ENCODE data around the gene ZBTB12.

Gene ZBTB12

DNA sequence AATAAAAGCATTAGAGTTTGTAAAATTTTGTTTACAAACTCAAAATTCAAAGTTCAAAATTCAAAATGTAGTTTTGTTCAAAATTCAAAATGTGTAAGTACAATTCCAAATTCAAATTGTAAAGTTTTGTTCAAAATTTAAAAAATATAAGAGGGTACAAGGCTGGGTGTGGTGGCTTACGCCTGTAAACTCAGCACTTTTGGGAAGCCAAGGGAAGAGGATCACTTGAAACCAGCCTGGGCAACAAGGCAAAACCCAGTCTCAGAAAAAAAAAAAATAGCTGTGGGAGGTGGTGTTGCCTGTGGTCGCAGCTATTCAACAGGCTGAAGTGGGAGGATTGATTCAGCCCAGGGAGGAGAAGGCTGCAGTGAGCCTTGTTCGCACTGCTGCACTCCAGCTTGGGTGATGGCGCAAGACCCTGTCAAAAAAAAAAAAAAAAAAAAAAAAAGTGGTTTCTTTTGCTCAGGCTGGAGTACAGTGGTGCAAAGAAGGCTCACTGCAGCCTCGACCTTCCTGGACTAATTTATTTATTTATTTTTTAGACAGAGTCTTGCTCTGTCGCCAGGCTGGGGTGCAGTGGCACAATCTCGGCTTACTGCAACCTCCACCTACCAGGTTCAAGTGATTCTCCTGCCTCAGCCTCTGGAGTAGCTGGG is 5.4 kb upstream of the ZBTB12 start:
- ChIA-PET CTCF (interaction anchor here (0.6 to 1.3 kb wide), 6 partner anchors 9 to 996 kb away, joined by 3 to 6 read pairs (median 4); no protein-coding TSS in a partner anchor), POLR2A (interaction anchor here (0.6 to 1.1 kb wide), 9 partner anchors 9 to 80 kb away, joined by 3 to 13 read pairs (median 4); partner anchors contain the start of genes CFB and DXO)
- H3K27ac ChIP-seq (ENCODE audit: extremely low read depth, low read depth, low read length): no peak overlapping the region
- H3K4me1 ChIP-seq (ENCODE audit: control insufficient read depth, insufficient read depth, low read length): peaks cover 12% of the 10 kb centered on the region; the same call in 1 of the 2 replicates
- H3K9me3 ChIP-seq (ENCODE audit: control insufficient read depth, insufficient read depth, low read depth, low read length): no peaks in the 10 kb centered on the region
- H3K36me3 ChIP-seq (ENCODE audit: control insufficient read depth in 2 of 2, insufficient read depth in 1 of 2, low read length in 2 of 2): no peaks in the 10 kb centered on the region
- no peak overlapping the region for H3K4me3 ChIP-seq (ENCODE audit: low read depth, low read length)
- TF ChIP-seq ZNF324 (tag by site-specific recombination; IDR thresholded peaks at IDR 0.05) (no peak), YY1 (tag by site-specific recombination; IDR thresholded peaks at IDR 0.05) (no peak), ZFHX2 (tag by site-specific recombination; conservative IDR thresholded peaks at IDR 0.05) (peak; percentile 84), ZNF621 (tag by site-specific recombination; IDR thresholded peaks at IDR 0.05) (no peak), ZNF155 (tag by site-specific recombination; IDR thresholded peaks at IDR 0.05) (no peak), ZNF394 (tag by site-specific recombination; IDR thresholded peaks at IDR 0.05; ENCODE audit: borderline replicate concordance) (peak; percentile 45; the same call in 1 of the 2 replicates), EGR2 (tag by site-specific recombination; IDR thresholded peaks at IDR 0.05; ENCODE audit: low read depth) (peak; percentile 77), ZNF16 (tag by site-specific recombination; IDR thresholded peaks at IDR 0.05; ENCODE audit: low read depth) (no peak), ZNF391 (tag by site-specific recombination; IDR thresholded peaks at IDR 0.05; ENCODE audit: borderline replicate concordance, low read depth) (no peak), ZNF433 (tag by site-specific recombination; IDR thresholded peaks at IDR 0.05; ENCODE audit: low read depth) (no peak), ZNF658 (tag by site-specific recombination; IDR thresholded peaks at IDR 0.05) (no peak), SCRT1 (tag by site-specific recombination; IDR thresholded peaks at IDR 0.05; ENCODE audit: borderline replicate concordance) (peak; percentile 84), ZNF239 (tag by site-specific recombination; IDR thresholded peaks at IDR 0.05) (no peak), KLF9 (tag by site-specific recombination; IDR thresholded peaks at IDR 0.05; ENCODE audit: low read depth) (no peak), SETDB1 (IDR thresholded peaks at IDR 0.05; ENCODE audit: insufficient read length, low read length) (no peak), ZNF221 (tag by site-specific recombination; IDR thresholded peaks at IDR 0.05; ENCODE audit: borderline replicate concordance) (no peak), ZNF76 (tag by site-specific recombination; IDR thresholded peaks at IDR 0.05; ENCODE audit: borderline replicate concordance, low read depth) (no peak), ZNF501 (tag by site-specific recombination; IDR thresholded peaks at IDR 0.05) (no peak), ZNF19 (tag by site-specific recombination; IDR thresholded peaks at IDR 0.05; ENCODE audit: low read depth) (no peak), REPIN1 (tag by site-specific recombination; IDR thresholded peaks at IDR 0.05; ENCODE audit: low read depth) (no peak)
- TF ChIP-seq, protein P1, sequence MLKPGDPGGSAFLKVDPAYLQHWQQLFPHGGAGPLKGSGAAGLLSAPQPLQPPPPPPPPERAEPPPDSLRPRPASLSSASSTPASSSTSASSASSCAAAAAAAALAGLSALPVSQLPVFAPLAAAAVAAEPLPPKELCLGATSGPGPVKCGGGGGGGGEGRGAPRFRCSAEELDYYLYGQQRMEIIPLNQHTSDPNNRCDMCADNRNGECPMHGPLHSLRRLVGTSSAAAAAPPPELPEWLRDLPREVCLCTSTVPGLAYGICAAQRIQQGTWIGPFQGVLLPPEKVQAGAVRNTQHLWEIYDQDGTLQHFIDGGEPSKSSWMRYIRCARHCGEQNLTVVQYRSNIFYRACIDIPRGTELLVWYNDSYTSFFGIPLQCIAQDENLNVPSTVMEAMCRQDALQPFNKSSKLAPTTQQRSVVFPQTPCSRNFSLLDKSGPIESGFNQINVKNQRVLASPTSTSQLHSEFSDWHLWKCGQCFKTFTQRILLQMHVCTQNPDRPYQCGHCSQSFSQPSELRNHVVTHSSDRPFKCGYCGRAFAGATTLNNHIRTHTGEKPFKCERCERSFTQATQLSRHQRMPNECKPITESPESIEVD (tag by site-specific recombination; IDR thresholded peaks at IDR 0.05): no peak
- TF ChIP-seq, protein P2, sequence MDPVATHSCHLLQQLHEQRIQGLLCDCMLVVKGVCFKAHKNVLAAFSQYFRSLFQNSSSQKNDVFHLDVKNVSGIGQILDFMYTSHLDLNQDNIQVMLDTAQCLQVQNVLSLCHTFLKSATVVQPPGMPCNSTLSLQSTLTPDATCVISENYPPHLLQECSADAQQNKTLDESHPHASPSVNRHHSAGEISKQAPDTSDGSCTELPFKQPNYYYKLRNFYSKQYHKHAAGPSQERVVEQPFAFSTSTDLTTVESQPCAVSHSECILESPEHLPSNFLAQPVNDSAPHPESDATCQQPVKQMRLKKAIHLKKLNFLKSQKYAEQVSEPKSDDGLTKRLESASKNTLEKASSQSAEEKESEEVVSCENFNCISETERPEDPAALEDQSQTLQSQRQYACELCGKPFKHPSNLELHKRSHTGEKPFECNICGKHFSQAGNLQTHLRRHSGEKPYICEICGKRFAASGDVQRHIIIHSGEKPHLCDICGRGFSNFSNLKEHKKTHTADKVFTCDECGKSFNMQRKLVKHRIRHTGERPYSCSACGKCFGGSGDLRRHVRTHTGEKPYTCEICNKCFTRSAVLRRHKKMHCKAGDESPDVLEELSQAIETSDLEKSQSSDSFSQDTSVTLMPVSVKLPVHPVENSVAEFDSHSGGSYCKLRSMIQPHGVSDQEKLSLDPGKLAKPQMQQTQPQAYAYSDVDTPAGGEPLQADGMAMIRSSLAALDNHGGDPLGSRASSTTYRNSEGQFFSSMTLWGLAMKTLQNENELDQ (tag by site-specific recombination; IDR thresholded peaks at IDR 0.05; ENCODE audit: low read depth): no peak
- TF ChIP-seq, protein P3, sequence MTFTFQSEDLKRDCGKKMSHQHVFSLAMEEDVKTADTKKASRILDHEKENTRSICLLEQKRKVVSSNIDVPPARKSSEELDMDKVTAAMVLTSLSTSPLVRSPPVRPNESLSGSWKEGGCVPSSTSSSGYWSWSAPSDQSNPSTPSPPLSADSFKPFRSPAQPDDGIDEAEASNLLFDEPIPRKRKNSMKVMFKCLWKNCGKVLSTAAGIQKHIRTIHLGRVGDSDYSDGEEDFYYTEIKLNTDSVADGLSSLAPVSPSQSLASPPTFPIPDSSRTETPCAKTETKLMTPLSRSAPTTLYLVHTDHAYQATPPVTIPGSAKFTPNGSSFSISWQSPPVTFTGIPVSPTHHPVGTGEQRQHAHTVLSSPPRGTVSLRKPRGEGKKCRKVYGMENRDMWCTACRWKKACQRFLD (tag by site-specific recombination; IDR thresholded peaks at IDR 0.05): no peak
- TF ChIP-seq, protein P4, sequence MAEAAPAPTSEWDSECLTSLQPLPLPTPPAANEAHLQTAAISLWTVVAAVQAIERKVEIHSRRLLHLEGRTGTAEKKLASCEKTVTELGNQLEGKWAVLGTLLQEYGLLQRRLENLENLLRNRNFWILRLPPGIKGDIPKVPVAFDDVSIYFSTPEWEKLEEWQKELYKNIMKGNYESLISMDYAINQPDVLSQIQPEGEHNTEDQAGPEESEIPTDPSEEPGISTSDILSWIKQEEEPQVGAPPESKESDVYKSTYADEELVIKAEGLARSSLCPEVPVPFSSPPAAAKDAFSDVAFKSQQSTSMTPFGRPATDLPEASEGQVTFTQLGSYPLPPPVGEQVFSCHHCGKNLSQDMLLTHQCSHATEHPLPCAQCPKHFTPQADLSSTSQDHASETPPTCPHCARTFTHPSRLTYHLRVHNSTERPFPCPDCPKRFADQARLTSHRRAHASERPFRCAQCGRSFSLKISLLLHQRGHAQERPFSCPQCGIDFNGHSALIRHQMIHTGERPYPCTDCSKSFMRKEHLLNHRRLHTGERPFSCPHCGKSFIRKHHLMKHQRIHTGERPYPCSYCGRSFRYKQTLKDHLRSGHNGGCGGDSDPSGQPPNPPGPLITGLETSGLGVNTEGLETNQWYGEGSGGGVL (tag by site-specific recombination; IDR thresholded peaks at IDR 0.05): no peak
- TF ChIP-seq, protein P5, sequence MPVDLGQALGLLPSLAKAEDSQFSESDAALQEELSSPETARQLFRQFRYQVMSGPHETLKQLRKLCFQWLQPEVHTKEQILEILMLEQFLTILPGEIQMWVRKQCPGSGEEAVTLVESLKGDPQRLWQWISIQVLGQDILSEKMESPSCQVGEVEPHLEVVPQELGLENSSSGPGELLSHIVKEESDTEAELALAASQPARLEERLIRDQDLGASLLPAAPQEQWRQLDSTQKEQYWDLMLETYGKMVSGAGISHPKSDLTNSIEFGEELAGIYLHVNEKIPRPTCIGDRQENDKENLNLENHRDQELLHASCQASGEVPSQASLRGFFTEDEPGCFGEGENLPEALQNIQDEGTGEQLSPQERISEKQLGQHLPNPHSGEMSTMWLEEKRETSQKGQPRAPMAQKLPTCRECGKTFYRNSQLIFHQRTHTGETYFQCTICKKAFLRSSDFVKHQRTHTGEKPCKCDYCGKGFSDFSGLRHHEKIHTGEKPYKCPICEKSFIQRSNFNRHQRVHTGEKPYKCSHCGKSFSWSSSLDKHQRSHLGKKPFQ (tag by site-specific recombination; IDR thresholded peaks at IDR 0.05): no peak
- TF ChIP-seq, protein P6, sequence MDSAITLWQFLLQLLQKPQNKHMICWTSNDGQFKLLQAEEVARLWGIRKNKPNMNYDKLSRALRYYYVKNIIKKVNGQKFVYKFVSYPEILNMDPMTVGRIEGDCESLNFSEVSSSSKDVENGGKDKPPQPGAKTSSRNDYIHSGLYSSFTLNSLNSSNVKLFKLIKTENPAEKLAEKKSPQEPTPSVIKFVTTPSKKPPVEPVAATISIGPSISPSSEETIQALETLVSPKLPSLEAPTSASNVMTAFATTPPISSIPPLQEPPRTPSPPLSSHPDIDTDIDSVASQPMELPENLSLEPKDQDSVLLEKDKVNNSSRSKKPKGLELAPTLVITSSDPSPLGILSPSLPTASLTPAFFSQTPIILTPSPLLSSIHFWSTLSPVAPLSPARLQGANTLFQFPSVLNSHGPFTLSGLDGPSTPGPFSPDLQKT (IDR thresholded peaks at IDR 0.05; ENCODE audit: borderline replicate concordance, low read depth, low read length): no peak
